Cardiac muscle cell (in vitro differentiated cells and primary cell): ENCODE results near the gene TGFB2. TPM values are rescaled to one million over a fixed set of nuclear protein-coding genes. Genes with fewer than 3 reads are reported as not detected.
A peak's percentile ranks its signal among the peaks of the same experiment; 100 is the strongest.

Source experiments
- DNase-seq, 2 donors: peaks; one replicate each; pipeline versions ENCODE4 v3.0.0 to v3.0.0-alpha.2; 2010 to 2017; ENCODE audit warnings: low read depth in 1 of 2, low spot score in 1 of 2
- H3K27ac ChIP-seq: fragments of 200-600 bp; sonication (generic); 2 replicates; pipeline ENCODE4 v1.5.1; 2016
- H3K27me3 ChIP-seq: fragments of 200-600 bp; sonication (generic); 2 replicates; pipeline ENCODE4 v1.6.0; 2016; ENCODE audit warnings: control low read depth
- H3K36me3 ChIP-seq: fragments of 200-600 bp; sonication (generic); 2 replicates; pipeline ENCODE4 v1.5.1; 2016; ENCODE audit warnings: control low read depth
- H3K4me1 ChIP-seq: fragments of 200-600 bp; sonication (generic); 2 replicates; pipeline ENCODE4 v1.8.1; 2017; ENCODE audit warnings: low read depth, mild to moderate bottlenecking, mixed run types
- H3K4me3 ChIP-seq: fragments of 200-600 bp; sonication (generic); 2 replicates; pipeline ENCODE4 v1.5.1; 2016; ENCODE audit warnings: mild to moderate bottlenecking
- H3K9me3 ChIP-seq: fragments of 200-600 bp; sonication (generic); 2 replicates; pipeline ENCODE4 v1.5.1; 2017; ENCODE audit warnings: low read depth, mild to moderate bottlenecking, control low read depth
- CTCF ChIP-seq: IDR thresholded peaks from 2 replicates; pipeline ENCODE4 v1.5.1; 2012; ENCODE audit warnings: low read depth, mild to moderate bottlenecking, low read length
- polyA plus RNA-seq: library from polyadenylated mRNA; unstranded; fragments of >200 nt; fragmentation: Nextera tagmentation; extraction: Ambion mirVana; gene quantifications from 2 replicates; pipeline ENCODE4 v1.2.1, GENCODE V29; 2016
- total RNA-seq: library from RNA; depleted of rRNA; stranded (reverse); fragments of >200 nt; gene quantifications from 2 replicates; pipeline ENCODE4 v1.2.3, GENCODE V29; 2016

The TGFB2 gene
- total and polyA plus RNA-seq, 2 experiments from 2014 or later: 132 to 171 TPM

- no peak for TF ChIP-seq CTCF
- peaks cover 15% of the 10 kb centered on the region for H3K36me3 ChIP-seq
- H3K27ac ChIP-seq: peak overlapping the region; percentile 61
- H3K9me3 ChIP-seq: no peaks in the 10 kb centered on the region
- no peaks in the 10 kb centered on the region for H3K27me3 ChIP-seq
- peaks cover 29% of the 10 kb centered on the region for H3K4me1 ChIP-seq
- peak overlapping the region; percentile 94 for H3K4me3 ChIP-seq
- no peak for DNase-seq
Measured at GRCh38 chr1:218350035-218350525, 4.9 kb downstream of the TGFB2 start.

GRCh38 chr1:218350801-218351266, 5.7 kb downstream of the TGFB2 start:
- H3K9me3 ChIP-seq: no peaks in the 10 kb centered on the region
- no peak for TF ChIP-seq CTCF
- peak overlapping the region; percentile 94 for H3K4me3 ChIP-seq
- peaks cover 20% of the 10 kb centered on the region for H3K36me3 ChIP-seq
- peak overlapping the region; percentile 61 for H3K27ac ChIP-seq
- DNase-seq: peak in 1 of 2 donors; percentile 86
- H3K4me1 ChIP-seq: peaks cover 35% of the 10 kb centered on the region
- no peaks in the 10 kb centered on the region for H3K27me3 ChIP-seq

GRCh38 chr1:218351391-218352074, 6.4 kb downstream of the TGFB2 start:
- peak overlapping the region; percentile 61 for H3K27ac ChIP-seq
- peaks cover 41% of the 10 kb centered on the region for H3K4me1 ChIP-seq
- H3K4me3 ChIP-seq: peak overlapping the region; percentile 94
- peak in 1 of 2 donors; percentile 90 for DNase-seq
- no peaks in the 10 kb centered on the region for H3K27me3 ChIP-seq
- TF ChIP-seq CTCF: peak; percentile 69
- no peaks in the 10 kb centered on the region for H3K9me3 ChIP-seq
- peaks cover 24% of the 10 kb centered on the region for H3K36me3 ChIP-seq

- peak overlapping the region; percentile 94 for H3K4me3 ChIP-seq
- peaks cover 24% of the 10 kb centered on the region for H3K36me3 ChIP-seq
- H3K9me3 ChIP-seq: no peaks in the 10 kb centered on the region
- DNase-seq: no peak
- H3K27ac ChIP-seq: peak overlapping the region; percentile 61
- no peak for TF ChIP-seq CTCF
- no peaks in the 10 kb centered on the region for H3K27me3 ChIP-seq
- H3K4me1 ChIP-seq: peaks cover 41% of the 10 kb centered on the region
Measured at GRCh38 chr1:218352075-218352438, 6.9 kb downstream of the TGFB2 start.

- TF ChIP-seq CTCF: no peak
- no peak for DNase-seq
- H3K4me3 ChIP-seq: peak overlapping the region; percentile 94
- H3K4me1 ChIP-seq: peaks cover 56% of the 10 kb centered on the region
- H3K27ac ChIP-seq: no peak overlapping the region
- H3K27me3 ChIP-seq: no peaks in the 10 kb centered on the region
- H3K9me3 ChIP-seq: no peaks in the 10 kb centered on the region
- H3K36me3 ChIP-seq: peaks cover 24% of the 10 kb centered on the region
Measured at GRCh38 chr1:218353656-218354055, 8.5 kb downstream of the TGFB2 start.
